Hepatocyte (in vitro differentiated cells): ENCODE results near the gene SLC14A1. TPM values are rescaled to one million over a fixed set of nuclear protein-coding genes. Genes with fewer than 3 reads are reported as not detected.

Source experiments
- DNase-seq: peaks from one replicate; pipeline ENCODE4 v3.0.0-alpha.2; 2016; ENCODE audit warnings: low spot score
- H2AFZ ChIP-seq: fragments of 200-600 bp; sonication (generic); 2 replicates; pipeline ENCODE4 v1.6.0; 2016; ENCODE audit warnings: antibody characterized with exemption, mild to moderate bottlenecking
- H3K27ac ChIP-seq: fragments of 200-600 bp; sonication (generic); 2 replicates; pipeline ENCODE4 v1.5.1; 2016; ENCODE audit warnings: mild to moderate bottlenecking
- H3K27me3 ChIP-seq: fragments of 200-600 bp; sonication (generic); 2 replicates; pipeline ENCODE4 v1.6.1; 2016
- H3K36me3 ChIP-seq: fragments of 200-600 bp; sonication (generic); replicated peaks from 2 replicates; pipeline ENCODE4 v1.5.1; 2016; ENCODE audit warnings: low read depth; ENCODE audit not compliant: insufficient read depth
- H3K4me1 ChIP-seq: fragments of 200-600 bp; sonication (generic); 2 replicates; pipeline ENCODE4 v1.5.1; 2016; ENCODE audit warnings: mild to moderate bottlenecking, moderate library complexity; ENCODE audit not compliant: insufficient read depth
- H3K4me2 ChIP-seq: fragments of 200-600 bp; sonication (generic); 2 replicates; pipeline ENCODE4 v1.6.0; 2016
- H3K4me3 ChIP-seq: fragments of 200-600 bp; sonication (generic); 2 replicates; pipeline ENCODE4 v1.5.1; 2016; ENCODE audit warnings: mild to moderate bottlenecking
- H3K79me2 ChIP-seq: fragments of 200-600 bp; sonication (generic); 2 replicates; pipeline ENCODE4 v1.6.0; 2017; ENCODE audit warnings: mild to moderate bottlenecking
- H3K9me2 ChIP-seq: fragments of 200-600 bp; sonication (generic); replicated peaks from 2 replicates; pipeline ENCODE4 v1.6.0; 2017; ENCODE audit warnings: mild to moderate bottlenecking; ENCODE audit not compliant: insufficient read depth
- H3K9me3 ChIP-seq: fragments of 200-600 bp; sonication (generic); 2 replicates; pipeline ENCODE4 v1.5.1; 2016; ENCODE audit warnings: low read depth, mild to moderate bottlenecking
- H4K20me1 ChIP-seq: fragments of 200-600 bp; sonication (generic); 2 replicates; pipeline ENCODE4 v1.6.0; 2016; ENCODE audit warnings: mild to moderate bottlenecking; ENCODE audit not compliant: insufficient read depth, poor library complexity, severe bottlenecking
- EZH2 ChIP-seq: fragments of 200-600 bp; sonication (generic); IDR thresholded peaks from 2 replicates; pipeline ENCODE4 v1.6.1; 2016; ENCODE audit warnings: antibody characterized with exemption, mild to moderate bottlenecking, borderline replicate concordance
- EZH2phosphoT487 ChIP-seq: fragments of 200-600 bp; sonication (generic); IDR thresholded peaks from one replicate; pipeline ENCODE4 v1.6.1; 2018; ENCODE audit warnings: antibody characterized with exemption, mild to moderate bottlenecking, low read depth, moderate library complexity; ENCODE audit not compliant: unreplicated experiment, severe bottlenecking
- WGBS: methylation state at CpG from one replicate; pipeline ENCODE4 v1.1.6; 2016; ENCODE audit warnings: low lambda C conversion rate; ENCODE audit errors: missing lambda C conversion rate; 5-methylcytosine and 5-hydroxymethylcytosine counted together
- polyA plus RNA-seq: library from polyadenylated mRNA; unstranded; fragments of >200 nt; fragmentation: Nextera tagmentation; extraction: Ambion mirVana; gene quantifications from 2 replicates; pipeline ENCODE4 v1.2.1, GENCODE V29; 2016
- total RNA-seq: library from RNA; depleted of rRNA; stranded (reverse); fragments of >200 nt; gene quantifications from 2 replicates; pipeline ENCODE4 v1.2.3, GENCODE V29; 2014
- TF ChIP-seq, protein P1 (sequence below): fragments of 200-600 bp; sonication (generic); IDR thresholded peaks from 2 replicates; pipeline ENCODE4 v1.5.1; 2016; ENCODE audit warnings: antibody characterized with exemption, mild to moderate bottlenecking; ENCODE audit not compliant: poor library complexity

Gene SLC14A1
- total and polyA plus RNA-seq, 2 experiments from 2014 or later = 0.98 to 4.1 TPM

DNA sequence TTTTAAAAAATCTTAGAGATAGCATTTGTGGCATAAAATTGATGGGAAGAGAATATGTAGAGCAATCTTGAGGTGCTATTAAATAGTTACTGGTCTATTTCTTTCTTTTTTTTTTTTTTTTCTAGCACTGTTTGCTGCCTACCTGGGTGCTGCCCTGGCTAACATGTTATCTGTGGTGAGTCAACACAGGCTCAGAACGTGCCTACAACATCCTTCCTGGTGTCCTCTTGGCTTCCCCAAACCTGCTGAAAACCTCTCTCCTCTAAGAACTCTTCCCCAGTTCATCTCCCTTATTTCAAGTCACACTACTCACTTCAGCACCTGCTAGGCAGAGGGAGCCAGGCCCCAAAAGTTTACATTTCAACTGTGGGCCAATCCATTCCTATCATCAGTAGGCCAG, 45.1 kb upstream of the SLC14A1 start:
- no peaks in the 10 kb centered on the region for H3K27me3 ChIP-seq
- no peaks in the 10 kb centered on the region for H3K9me2 ChIP-seq
- no peaks in the 10 kb centered on the region for H3K36me3 ChIP-seq
- no peaks in the 10 kb centered on the region for H3K4me1 ChIP-seq
- H3K27ac ChIP-seq = no peak overlapping the region
- no peaks in the 10 kb centered on the region for H4K20me1 ChIP-seq
- WGBS = 38% methylated on average over 1 of the region's 1 CpG
- H3K9me3 ChIP-seq = no peaks in the 10 kb centered on the region
- no peaks in the 10 kb centered on the region for H3K79me2 ChIP-seq
- TF ChIP-seq, protein P1, sequence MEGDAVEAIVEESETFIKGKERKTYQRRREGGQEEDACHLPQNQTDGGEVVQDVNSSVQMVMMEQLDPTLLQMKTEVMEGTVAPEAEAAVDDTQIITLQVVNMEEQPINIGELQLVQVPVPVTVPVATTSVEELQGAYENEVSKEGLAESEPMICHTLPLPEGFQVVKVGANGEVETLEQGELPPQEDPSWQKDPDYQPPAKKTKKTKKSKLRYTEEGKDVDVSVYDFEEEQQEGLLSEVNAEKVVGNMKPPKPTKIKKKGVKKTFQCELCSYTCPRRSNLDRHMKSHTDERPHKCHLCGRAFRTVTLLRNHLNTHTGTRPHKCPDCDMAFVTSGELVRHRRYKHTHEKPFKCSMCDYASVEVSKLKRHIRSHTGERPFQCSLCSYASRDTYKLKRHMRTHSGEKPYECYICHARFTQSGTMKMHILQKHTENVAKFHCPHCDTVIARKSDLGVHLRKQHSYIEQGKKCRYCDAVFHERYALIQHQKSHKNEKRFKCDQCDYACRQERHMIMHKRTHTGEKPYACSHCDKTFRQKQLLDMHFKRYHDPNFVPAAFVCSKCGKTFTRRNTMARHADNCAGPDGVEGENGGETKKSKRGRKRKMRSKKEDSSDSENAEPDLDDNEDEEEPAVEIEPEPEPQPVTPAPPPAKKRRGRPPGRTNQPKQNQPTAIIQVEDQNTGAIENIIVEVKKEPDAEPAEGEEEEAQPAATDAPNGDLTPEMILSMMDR = no peak
- TF ChIP-seq EZH2phosphoT487 = no peak
- no peak for TF ChIP-seq EZH2
- no peak overlapping the region for H3K4me2 ChIP-seq
- H3K4me3 ChIP-seq = no peak overlapping the region
- H2AFZ ChIP-seq = no peak overlapping the region
- DNase-seq = no peak

DNA sequence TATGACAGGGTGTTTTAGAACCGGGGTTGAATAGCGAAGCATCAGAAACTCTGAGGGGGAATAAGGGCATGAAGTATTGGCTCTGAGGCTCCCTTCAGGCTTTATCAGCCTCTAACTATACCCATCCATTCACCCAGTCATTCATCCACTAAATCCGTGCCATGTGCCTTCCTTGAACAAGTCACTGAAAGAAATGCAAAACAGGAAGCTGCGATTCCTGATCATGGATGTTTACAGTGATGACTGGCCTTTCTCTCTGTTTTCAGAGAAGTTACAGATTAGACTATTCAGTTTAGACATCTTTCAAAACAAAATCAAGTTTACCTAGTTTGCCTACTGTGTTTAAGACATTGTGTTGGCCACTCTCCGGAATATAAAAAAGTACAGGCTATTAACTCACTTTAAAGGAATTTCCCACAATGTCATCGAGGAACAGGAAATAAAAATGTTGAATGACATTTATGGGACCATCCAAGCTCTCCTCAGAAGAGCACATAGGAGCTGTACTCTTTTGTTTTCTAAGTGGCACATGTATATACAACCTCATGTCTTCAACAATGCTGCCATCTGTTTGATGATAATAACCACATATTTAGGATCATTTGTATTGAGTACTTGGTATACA, 43.8 kb upstream of the SLC14A1 start:
- no peak for TF ChIP-seq EZH2phosphoT487
- TF ChIP-seq, protein P1 = no peak
- no peak for TF ChIP-seq EZH2
- H3K4me1 ChIP-seq = no peaks in the 10 kb centered on the region
- no peak overlapping the region for H3K4me2 ChIP-seq
- no peaks in the 10 kb centered on the region for H3K79me2 ChIP-seq
- no peak overlapping the region for H3K4me3 ChIP-seq
- H3K27me3 ChIP-seq = no peaks in the 10 kb centered on the region
- no peak overlapping the region for H3K27ac ChIP-seq
- no peaks in the 10 kb centered on the region for H3K36me3 ChIP-seq
- H4K20me1 ChIP-seq = no peaks in the 10 kb centered on the region
- H3K9me3 ChIP-seq = no peaks in the 10 kb centered on the region
- no peaks in the 10 kb centered on the region for H3K9me2 ChIP-seq
- no peak overlapping the region for H2AFZ ChIP-seq
- 81% methylated on average over 6 of the region's 6 CpGs for WGBS
- DNase-seq = no peak

DNA sequence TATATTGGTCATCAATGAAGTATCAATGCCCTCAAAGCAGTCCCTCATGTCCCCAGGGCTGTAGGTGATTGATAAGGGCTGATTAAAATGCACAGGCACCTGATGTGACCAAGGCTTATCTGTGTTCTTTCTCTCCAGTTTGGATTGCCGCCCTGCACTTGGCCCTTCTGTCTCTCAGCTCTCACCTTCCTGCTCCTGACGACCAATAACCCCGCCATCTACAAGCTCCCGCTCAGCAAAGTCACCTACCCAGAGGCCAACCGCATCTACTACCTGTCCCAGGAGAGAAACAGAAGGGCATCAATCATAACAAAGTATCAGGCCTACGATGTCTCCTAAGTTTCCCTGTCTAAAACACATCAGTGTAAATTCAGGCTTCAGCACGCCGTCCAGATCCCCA, 41.8 kb upstream of the SLC14A1 start:
- H3K27ac ChIP-seq = no peak overlapping the region
- H3K9me2 ChIP-seq = no peaks in the 10 kb centered on the region
- TF ChIP-seq EZH2 (no peak), EZH2phosphoT487 (no peak)
- TF ChIP-seq, protein P1 = no peak
- H3K4me1 ChIP-seq = no peaks in the 10 kb centered on the region
- H3K79me2 ChIP-seq = no peaks in the 10 kb centered on the region
- no peaks in the 10 kb centered on the region for H3K36me3 ChIP-seq
- no peaks in the 10 kb centered on the region for H3K9me3 ChIP-seq
- WGBS = 82% methylated on average over 8 of the region's 8 CpGs
- H3K4me2 ChIP-seq = no peak overlapping the region
- no peak for DNase-seq
- no peaks in the 10 kb centered on the region for H4K20me1 ChIP-seq
- H3K27me3 ChIP-seq = no peaks in the 10 kb centered on the region
- no peak overlapping the region for H2AFZ ChIP-seq
- no peak overlapping the region for H3K4me3 ChIP-seq
